ENCODE data around the gene ZNF273. TPM values are rescaled to one million over a fixed set of nuclear protein-coding genes. Genes with fewer than 3 reads are reported as not detected.
"Not testable (repeated sequence)": the region's sequence is repeated elsewhere in the genome, so short reads cannot be mapped to it uniquely, and the experiment has no call there.

Gene ZNF273
- polyA plus RNA-seq, 1 of the 3 experiments (the other 2 are of a cell fraction) = 2.3 TPM

DNA sequence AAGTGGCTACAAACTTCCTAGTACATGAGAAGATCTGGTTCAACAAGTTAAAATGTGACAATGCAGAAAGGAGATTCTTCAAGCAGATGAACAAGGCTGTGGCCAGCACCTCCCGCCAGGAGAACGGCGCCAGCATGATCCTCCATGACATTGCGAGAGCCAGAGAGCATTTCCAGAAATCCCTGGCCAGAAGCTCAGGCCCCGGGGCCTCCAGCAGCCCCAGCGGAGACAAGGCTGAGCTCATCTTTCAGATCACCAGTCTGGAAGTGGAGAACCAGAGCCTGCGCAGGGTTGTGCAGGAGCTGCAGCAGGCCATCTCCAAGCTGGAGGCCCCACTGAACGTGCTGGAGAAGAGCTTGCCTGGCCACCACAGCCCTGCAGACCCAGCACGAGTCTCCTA, 40.1 kb upstream of the ZNF273 start:
- no peak for DNase-seq
- Histone ChIP-seq H3K4me3 (ENCODE audit: low read depth in 2 of 2, low read length in 1 of 2) (no peak overlapping the region), H2AFZ (ENCODE audit: low read depth) (no peak overlapping the region), H3K9me3 (no peaks in the 10 kb centered on the region), H3K9me2 (no peaks in the 10 kb centered on the region), H3K4me1 (ENCODE audit: control insufficient read depth in 1 of 2, insufficient read depth in 2 of 2, low read depth in 1 of 2, low read length in 1 of 2) (no peaks in the 10 kb centered on the region), H3K27me3 (ENCODE audit: insufficient read depth) (no peaks in the 10 kb centered on the region; the same call in 1 of the 2 replicates), H3K4me2 (no peak overlapping the region), H3K79me2 (ENCODE audit: insufficient read depth) (no peaks in the 10 kb centered on the region), H4K20me1 (ENCODE audit: insufficient read depth) (no peaks in the 10 kb centered on the region), H3K27ac (ENCODE audit: low read depth in 2 of 2, low read length in 1 of 2) (no peak overlapping the region), H3F3A (replicated peaks; ENCODE audit: insufficient read depth) (no peaks in the 10 kb centered on the region), H3K36me3 (replicated peaks in 1 of 2; ENCODE audit: control insufficient read depth in 1 of 2, insufficient read depth in 2 of 2, low read length in 1 of 2) (no peaks in the 10 kb centered on the region), H3K9ac (no peak overlapping the region)
- no peak for TF ChIP-seq FOSL2 (IDR thresholded peaks at IDR 0.05; ENCODE audit: borderline replicate concordance, low read depth)
- TF ChIP-seq ZBTB33 (IDR thresholded peaks at IDR 0.05; ENCODE audit: borderline replicate concordance, low read depth) = no peak
- TF ChIP-seq JUND (IDR thresholded peaks at IDR 0.05) = no peak
- TF ChIP-seq, protein P1, sequence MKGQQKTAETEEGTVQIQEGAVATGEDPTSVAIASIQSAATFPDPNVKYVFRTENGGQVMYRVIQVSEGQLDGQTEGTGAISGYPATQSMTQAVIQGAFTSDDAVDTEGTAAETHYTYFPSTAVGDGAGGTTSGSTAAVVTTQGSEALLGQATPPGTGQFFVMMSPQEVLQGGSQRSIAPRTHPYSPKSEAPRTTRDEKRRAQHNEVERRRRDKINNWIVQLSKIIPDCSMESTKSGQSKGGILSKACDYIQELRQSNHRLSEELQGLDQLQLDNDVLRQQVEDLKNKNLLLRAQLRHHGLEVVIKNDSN (IDR thresholded peaks at IDR 0.05; ENCODE audit: borderline replicate concordance, low read depth) = no peak
- no peak for TF ChIP-seq PBX3 (IDR thresholded peaks at IDR 0.05)
- TF ChIP-seq USF2 (IDR thresholded peaks at IDR 0.05; ENCODE audit: borderline replicate concordance, low read depth, low read length) = no peak
- no peak for TF ChIP-seq GABPA (IDR thresholded peaks at IDR 0.05; ENCODE audit: low read depth)
- no peak for TF ChIP-seq ELF1 (IDR thresholded peaks at IDR 0.05)
- no peak for TF ChIP-seq RAD21 (IDR thresholded peaks at IDR 0.05; ENCODE audit: low read length)
- no peak for TF ChIP-seq NRF1 (IDR thresholded peaks at IDR 0.05; ENCODE audit: low read depth, low read length)
- no peak for TF ChIP-seq FOXM1 (IDR thresholded peaks at IDR 0.05; ENCODE audit: low read depth)
- TF ChIP-seq, protein P2, sequence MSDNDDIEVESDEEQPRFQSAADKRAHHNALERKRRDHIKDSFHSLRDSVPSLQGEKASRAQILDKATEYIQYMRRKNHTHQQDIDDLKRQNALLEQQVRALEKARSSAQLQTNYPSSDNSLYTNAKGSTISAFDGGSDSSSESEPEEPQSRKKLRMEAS (IDR thresholded peaks at IDR 0.05; ENCODE audit: low read depth) = no peak
- TF ChIP-seq RFX5 (IDR thresholded peaks at IDR 0.05; ENCODE audit: low read length) = no peak
- TF ChIP-seq, protein P3, sequence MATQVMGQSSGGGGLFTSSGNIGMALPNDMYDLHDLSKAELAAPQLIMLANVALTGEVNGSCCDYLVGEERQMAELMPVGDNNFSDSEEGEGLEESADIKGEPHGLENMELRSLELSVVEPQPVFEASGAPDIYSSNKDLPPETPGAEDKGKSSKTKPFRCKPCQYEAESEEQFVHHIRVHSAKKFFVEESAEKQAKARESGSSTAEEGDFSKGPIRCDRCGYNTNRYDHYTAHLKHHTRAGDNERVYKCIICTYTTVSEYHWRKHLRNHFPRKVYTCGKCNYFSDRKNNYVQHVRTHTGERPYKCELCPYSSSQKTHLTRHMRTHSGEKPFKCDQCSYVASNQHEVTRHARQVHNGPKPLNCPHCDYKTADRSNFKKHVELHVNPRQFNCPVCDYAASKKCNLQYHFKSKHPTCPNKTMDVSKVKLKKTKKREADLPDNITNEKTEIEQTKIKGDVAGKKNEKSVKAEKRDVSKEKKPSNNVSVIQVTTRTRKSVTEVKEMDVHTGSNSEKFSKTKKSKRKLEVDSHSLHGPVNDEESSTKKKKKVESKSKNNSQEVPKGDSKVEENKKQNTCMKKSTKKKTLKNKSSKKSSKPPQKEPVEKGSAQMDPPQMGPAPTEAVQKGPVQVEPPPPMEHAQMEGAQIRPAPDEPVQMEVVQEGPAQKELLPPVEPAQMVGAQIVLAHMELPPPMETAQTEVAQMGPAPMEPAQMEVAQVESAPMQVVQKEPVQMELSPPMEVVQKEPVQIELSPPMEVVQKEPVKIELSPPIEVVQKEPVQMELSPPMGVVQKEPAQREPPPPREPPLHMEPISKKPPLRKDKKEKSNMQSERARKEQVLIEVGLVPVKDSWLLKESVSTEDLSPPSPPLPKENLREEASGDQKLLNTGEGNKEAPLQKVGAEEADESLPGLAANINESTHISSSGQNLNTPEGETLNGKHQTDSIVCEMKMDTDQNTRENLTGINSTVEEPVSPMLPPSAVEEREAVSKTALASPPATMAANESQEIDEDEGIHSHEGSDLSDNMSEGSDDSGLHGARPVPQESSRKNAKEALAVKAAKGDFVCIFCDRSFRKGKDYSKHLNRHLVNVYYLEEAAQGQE (IDR thresholded peaks at IDR 0.05; ENCODE audit: low read depth, low read length) = no peak
- TF ChIP-seq GATA2 (CRISPR knock-in tag; IDR thresholded peaks at IDR 0.05) = no peak
- TF ChIP-seq RXRA (IDR thresholded peaks at IDR 0.05; ENCODE audit: borderline replicate concordance, low read depth) = no peak
- no peak for TF ChIP-seq SIN3A (IDR thresholded peaks at IDR 0.05; ENCODE audit: borderline replicate concordance, low read depth, low read length)
- POLR2A ChIA-PET = no interaction called here
- WGBS (ENCODE audit: low lambda C conversion rate) = 70% methylated on average over 9 of the region's 9 CpGs
- CTCF ChIA-PET = no interaction called here

GRCh38 chr7:64863530-64863929, 39.5 kb upstream of the ZNF273 start:
- WGBS (ENCODE audit: low lambda C conversion rate) = 38% methylated on average over 3 of the region's 3 CpGs
- H3K36me3 ChIP-seq (replicated peaks in 1 of 2; ENCODE audit: control insufficient read depth in 1 of 2, insufficient read depth in 2 of 2, low read length in 1 of 2); H3K9me2 ChIP-seq; H3K4me3 ChIP-seq (ENCODE audit: low read depth in 2 of 2, low read length in 1 of 2); H4K20me1 ChIP-seq (ENCODE audit: insufficient read depth); H3K9ac ChIP-seq; H3K4me2 ChIP-seq; POLR2A ChIA-PET; CTCF ChIA-PET; H3K9me3 ChIP-seq; H3K27me3 ChIP-seq (ENCODE audit: insufficient read depth); H3F3A ChIP-seq (replicated peaks; ENCODE audit: insufficient read depth); H3K79me2 ChIP-seq (ENCODE audit: insufficient read depth); H3K4me1 ChIP-seq (ENCODE audit: control insufficient read depth in 1 of 2, insufficient read depth in 2 of 2, low read depth in 1 of 2, low read length in 1 of 2); H2AFZ ChIP-seq (ENCODE audit: low read depth); H3K27ac ChIP-seq (ENCODE audit: low read depth in 2 of 2, low read length in 1 of 2); DNase-seq: not testable (repeated sequence)

All from SK-N-SH (cell line).